ENCODE data around the gene PLEKHA6.

PLEKHA6 gene

GRCh38 chr1:204198348-204199340 is 161.1 kb downstream of the PLEKHA6 start:
- Histone ChIP-seq H3K4me2 (ENCODE audit: low read length) (no peak overlapping the region), H3K27ac (ENCODE audit: low read depth, low read length) (no peak overlapping the region), H3K36me3 (ENCODE audit: control insufficient read depth, low read length) (no peaks in the 10 kb centered on the region), H3K4me3 (ENCODE audit: low read length) (no peak overlapping the region), H3K9me3 (ENCODE audit: control insufficient read depth, insufficient read depth, low read length) (peaks cover 2% of the 10 kb centered on the region), H3K79me2 (ENCODE audit: control insufficient read depth, low read length) (no peaks in the 10 kb centered on the region), H3K4me1 (ENCODE audit: control insufficient read depth, low read length) (no peaks in the 10 kb centered on the region), H3K27me3 (ENCODE audit: control insufficient read depth, low read length) (peaks cover 2% of the 10 kb centered on the region; the same call in 1 of the 2 replicates), H3K9me2 (replicated peaks; ENCODE audit: control insufficient read depth, low read length) (no peaks in the 10 kb centered on the region), H3F3A (ENCODE audit: control insufficient read depth, insufficient read depth) (no peaks in the 10 kb centered on the region), H4K20me1 (ENCODE audit: control insufficient read depth, insufficient read depth, low read depth, low read length) (no peaks in the 10 kb centered on the region)
- no peak for TF ChIP-seq EZH2phosphoT487 (IDR thresholded peaks at IDR 0.05; ENCODE audit: borderline replicate concordance, low read length)
- TF ChIP-seq, protein P1, sequence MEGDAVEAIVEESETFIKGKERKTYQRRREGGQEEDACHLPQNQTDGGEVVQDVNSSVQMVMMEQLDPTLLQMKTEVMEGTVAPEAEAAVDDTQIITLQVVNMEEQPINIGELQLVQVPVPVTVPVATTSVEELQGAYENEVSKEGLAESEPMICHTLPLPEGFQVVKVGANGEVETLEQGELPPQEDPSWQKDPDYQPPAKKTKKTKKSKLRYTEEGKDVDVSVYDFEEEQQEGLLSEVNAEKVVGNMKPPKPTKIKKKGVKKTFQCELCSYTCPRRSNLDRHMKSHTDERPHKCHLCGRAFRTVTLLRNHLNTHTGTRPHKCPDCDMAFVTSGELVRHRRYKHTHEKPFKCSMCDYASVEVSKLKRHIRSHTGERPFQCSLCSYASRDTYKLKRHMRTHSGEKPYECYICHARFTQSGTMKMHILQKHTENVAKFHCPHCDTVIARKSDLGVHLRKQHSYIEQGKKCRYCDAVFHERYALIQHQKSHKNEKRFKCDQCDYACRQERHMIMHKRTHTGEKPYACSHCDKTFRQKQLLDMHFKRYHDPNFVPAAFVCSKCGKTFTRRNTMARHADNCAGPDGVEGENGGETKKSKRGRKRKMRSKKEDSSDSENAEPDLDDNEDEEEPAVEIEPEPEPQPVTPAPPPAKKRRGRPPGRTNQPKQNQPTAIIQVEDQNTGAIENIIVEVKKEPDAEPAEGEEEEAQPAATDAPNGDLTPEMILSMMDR (IDR thresholded peaks at IDR 0.05; ENCODE audit: low read depth, low read length, poor library complexity, severe bottlenecking) = no peak

DNA sequence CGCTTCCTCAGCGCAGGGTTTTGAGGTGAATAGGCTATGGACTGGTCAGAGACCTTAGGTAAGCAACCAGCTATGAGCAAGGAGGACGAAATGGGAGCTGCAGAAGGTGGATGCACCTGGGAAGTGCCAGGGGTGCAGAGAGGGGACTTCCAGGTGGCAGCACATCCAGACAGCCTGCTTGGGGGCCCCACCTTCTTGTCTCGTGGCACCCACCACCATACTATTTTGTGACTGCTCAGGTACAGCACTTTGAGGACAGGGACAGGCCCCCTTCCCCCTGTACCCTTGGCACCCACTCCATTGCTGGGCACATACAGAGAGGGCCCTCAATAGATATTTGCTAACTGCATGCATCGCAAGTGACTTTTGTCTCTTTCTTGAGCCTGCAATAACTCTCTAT is 162.7 kb downstream of the PLEKHA6 start:
- H3F3A ChIP-seq (ENCODE audit: control insufficient read depth, insufficient read depth) = no peaks in the 10 kb centered on the region
- H3K79me2 ChIP-seq (ENCODE audit: control insufficient read depth, low read length) = no peaks in the 10 kb centered on the region
- H4K20me1 ChIP-seq (ENCODE audit: control insufficient read depth, insufficient read depth, low read depth, low read length) = no peaks in the 10 kb centered on the region
- TF ChIP-seq, protein P1 (IDR thresholded peaks at IDR 0.05; ENCODE audit: low read depth, low read length, poor library complexity, severe bottlenecking) = no peak
- no peak for TF ChIP-seq EZH2phosphoT487 (IDR thresholded peaks at IDR 0.05; ENCODE audit: borderline replicate concordance, low read length)
- no peaks in the 10 kb centered on the region for H3K36me3 ChIP-seq (ENCODE audit: control insufficient read depth, low read length)
- no peaks in the 10 kb centered on the region for H3K9me2 ChIP-seq (replicated peaks; ENCODE audit: control insufficient read depth, low read length)
- H3K4me2 ChIP-seq (ENCODE audit: low read length) = no peak overlapping the region
- H3K27me3 ChIP-seq (ENCODE audit: control insufficient read depth, low read length) = peaks cover 16% of the 10 kb centered on the region
- no peaks in the 10 kb centered on the region for H3K4me1 ChIP-seq (ENCODE audit: control insufficient read depth, low read length)
- H3K27ac ChIP-seq (ENCODE audit: low read depth, low read length) = no peak overlapping the region
- H3K4me3 ChIP-seq (ENCODE audit: low read length) = no peak overlapping the region
- peaks cover 2% of the 10 kb centered on the region for H3K9me3 ChIP-seq (ENCODE audit: control insufficient read depth, insufficient read depth, low read length)

DNA sequence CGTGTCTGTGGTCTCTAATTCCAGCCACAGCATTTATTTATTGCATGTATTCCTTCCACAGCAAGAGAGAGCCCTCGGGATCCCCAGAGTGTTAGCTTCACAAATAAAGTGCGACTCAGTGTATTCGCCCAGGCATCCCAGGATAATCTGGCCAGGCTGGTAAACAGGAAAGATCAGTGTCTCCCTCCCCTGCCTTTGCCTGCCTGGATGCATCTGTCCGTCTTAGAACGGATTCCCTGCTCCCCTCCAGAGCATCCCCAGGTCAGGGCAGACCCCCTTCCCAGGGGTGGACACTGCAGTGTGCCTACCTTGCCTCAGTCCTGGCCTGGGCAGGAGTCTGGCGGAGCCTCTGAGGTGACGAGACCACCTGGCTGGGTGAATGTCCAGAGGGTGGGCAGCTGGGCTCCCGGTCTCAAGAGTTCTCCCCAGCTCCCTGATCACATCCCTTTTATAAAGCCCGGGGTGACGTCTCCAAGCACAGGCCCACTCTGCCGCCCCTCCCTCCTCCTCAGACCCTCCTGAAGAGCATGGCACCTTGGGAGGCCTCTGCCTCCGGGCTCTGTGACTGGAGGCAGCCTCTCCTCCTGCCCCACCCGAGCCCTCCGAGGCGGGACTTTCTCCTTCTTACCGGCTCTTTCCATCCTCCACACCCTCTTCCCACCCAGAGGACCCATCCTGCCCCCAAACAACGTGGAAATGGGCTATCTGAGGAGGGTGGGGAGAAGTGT is 163.5 kb downstream of the PLEKHA6 start, which contains the start of gene KISS1:
TSS of gene KISS1 (minus strand) at position 424 of the 728 bp plus-strand sequence. CDS start 3,615 bp downstream, outside the sequence.
- Histone ChIP-seq H3F3A (ENCODE audit: control insufficient read depth, insufficient read depth) (no peaks in the 10 kb centered on the region), H3K27me3 (ENCODE audit: control insufficient read depth, low read length) (peaks cover 21% of the 10 kb centered on the region), H3K9me3 (ENCODE audit: control insufficient read depth, insufficient read depth, low read length) (peaks cover 2% of the 10 kb centered on the region), H3K79me2 (ENCODE audit: control insufficient read depth, low read length) (no peaks in the 10 kb centered on the region), H3K27ac (ENCODE audit: low read depth, low read length) (no peak within 1 kb of the TSS), H3K4me3 (ENCODE audit: low read length) (no peak within 1 kb of the TSS), H3K9me2 (replicated peaks; ENCODE audit: control insufficient read depth, low read length) (no peaks in the 10 kb centered on the region), H3K4me1 (ENCODE audit: control insufficient read depth, low read length) (no peaks in the 10 kb centered on the region), H4K20me1 (ENCODE audit: control insufficient read depth, insufficient read depth, low read depth, low read length) (no peaks in the 10 kb centered on the region), H3K4me2 (ENCODE audit: low read length) (no peak within 1 kb of the TSS), H3K36me3 (ENCODE audit: control insufficient read depth, low read length) (no peaks in the 10 kb centered on the region)
- TF ChIP-seq, protein P1 (IDR thresholded peaks at IDR 0.05; ENCODE audit: low read depth, low read length, poor library complexity, severe bottlenecking) = no peak
- no peak for TF ChIP-seq EZH2phosphoT487 (IDR thresholded peaks at IDR 0.05; ENCODE audit: borderline replicate concordance, low read length)

Data from DOHH2 (cell line).